SU-DHL-6 (cell line): ENCODE measurements around the gene CABP7.

ENCODE experiments used
- H2AFZ ChIP-seq: fragments of 200-600 bp; sonication (generic); 2 replicates; pipeline ENCODE4 v1.6.1; 2014; ENCODE audit warnings: low read depth, mild to moderate bottlenecking, moderate library complexity, mixed read lengths, antibody characterized with exemption, low read length; ENCODE audit not compliant: severe bottlenecking
- H3F3A ChIP-seq: fragments of 200-600 bp; shearing (Covaris generic); 2 replicates; pipeline ENCODE4 v1.6.0; 2016; ENCODE audit warnings: antibody characterized with exemption, mild to moderate bottlenecking; ENCODE audit not compliant: insufficient read depth
- H3K27ac ChIP-seq: fragments of 200-600 bp; sonication (generic); 2 replicates; pipeline ENCODE4 v1.5.1; 2016; ENCODE audit warnings: low read depth, mild to moderate bottlenecking, low read length, moderate library complexity, mixed read lengths
- H3K27me3 ChIP-seq: fragments of 200-600 bp; sonication (generic), shearing (Covaris generic); 2 replicates; pipeline ENCODE4 v1.6.0; 2014; ENCODE audit warnings: mild to moderate bottlenecking, low read length
- H3K36me3 ChIP-seq: fragments of 200-600 bp; sonication (generic); 2 replicates; pipeline ENCODE4 v1.6.1; 2014; ENCODE audit warnings: mild to moderate bottlenecking, low read length, mixed read lengths
- H3K4me2 ChIP-seq: fragments of 300-600, 200-600 bp; shearing (Covaris generic), sonication (generic); 2 replicates; pipeline ENCODE4 v1.6.0; 2014; ENCODE audit warnings: low read length, low read depth, mild to moderate bottlenecking; ENCODE audit not compliant: poor library complexity, severe bottlenecking
- H3K4me3 ChIP-seq: fragments of 200-600 bp; sonication (generic); 2 replicates; pipeline ENCODE4 v1.5.1; 2014; ENCODE audit warnings: antibody characterized with exemption, low read length, mild to moderate bottlenecking, mixed read lengths; ENCODE audit not compliant: insufficient read depth, poor library complexity, severe bottlenecking
- H3K79me2 ChIP-seq: fragments of 200-600 bp; sonication (generic); 2 replicates; pipeline ENCODE4 v1.6.1; 2014; ENCODE audit warnings: mild to moderate bottlenecking, low read length, moderate library complexity; ENCODE audit not compliant: insufficient read depth
- H3K9ac ChIP-seq: fragments of 200-600 bp; sonication (generic); 2 replicates; pipeline ENCODE4 v1.7.0; 2014; ENCODE audit warnings: mild to moderate bottlenecking, low read length
- H3K9me2 ChIP-seq: fragments of 200-600 bp; sonication (generic); replicated peaks from 2 replicates; pipeline ENCODE4 v1.6.1; 2014; ENCODE audit warnings: low read length; ENCODE audit not compliant: insufficient read depth
- H3K9me3 ChIP-seq: fragments of 200-600 bp; sonication (generic); 2 replicates; pipeline ENCODE4 v1.6.1; 2014; ENCODE audit warnings: low read length, mixed read lengths; ENCODE audit not compliant: insufficient read depth
- H4K20me1 ChIP-seq: fragments of 200-600 bp; sonication (generic); 2 replicates; pipeline ENCODE4 v1.6.1; 2014; ENCODE audit warnings: low read depth, mild to moderate bottlenecking, antibody characterized with exemption, low read length, moderate library complexity, mixed read lengths
- EZH2phosphoT487 ChIP-seq: fragments of 200-600 bp; sonication (generic), shearing (Covaris generic); conservative IDR thresholded peaks from 2 replicates; pipeline ENCODE4 v1.6.1; 2018; ENCODE audit warnings: mild to moderate bottlenecking, antibody characterized with exemption, low read length, moderate library complexity, mixed read lengths
- TF ChIP-seq, protein P1 (sequence below): fragments of 200-600 bp; sonication (generic); IDR thresholded peaks from one replicate; pipeline ENCODE4 v1.5.1; 2017; ENCODE audit warnings: antibody characterized with exemption, mild to moderate bottlenecking, low read length, moderate library complexity; ENCODE audit not compliant: insufficient read depth, poor library complexity, severe bottlenecking

The CABP7 gene

DNA sequence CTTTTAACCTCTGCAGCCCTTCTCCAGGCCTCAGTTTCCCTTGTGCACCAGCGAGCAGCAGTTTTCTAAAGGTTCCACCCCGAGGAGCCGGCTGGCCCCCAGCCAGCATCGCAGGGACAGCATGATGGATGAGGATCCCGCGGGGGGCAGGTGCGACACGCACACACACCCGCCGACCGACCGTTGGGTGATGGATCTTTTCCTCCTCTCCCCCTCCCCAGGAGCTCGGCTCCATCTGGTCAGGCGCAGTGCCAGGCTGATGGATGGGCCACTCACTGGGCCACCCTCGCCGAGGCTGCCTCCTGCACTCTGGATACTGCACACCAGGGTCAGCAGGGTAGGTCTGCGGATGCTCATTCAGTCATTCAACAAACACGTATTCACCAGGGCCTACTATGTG lies 12.8 kb upstream of the CABP7 start:
- Histone ChIP-seq H4K20me1 (no peaks in the 10 kb centered on the region), H3K27ac (no peak overlapping the region), H3K4me2 (no peak overlapping the region), H2AFZ (no peak overlapping the region), H3K79me2 (no peaks in the 10 kb centered on the region), H3K9me3 (no peaks in the 10 kb centered on the region), H3K36me3 (no peaks in the 10 kb centered on the region), H3K4me3 (no peak overlapping the region), H3F3A (no peaks in the 10 kb centered on the region), H3K27me3 (no peaks in the 10 kb centered on the region), H3K9me2 (no peaks in the 10 kb centered on the region), H3K9ac (no peak overlapping the region)
- no peak for TF ChIP-seq EZH2phosphoT487
- TF ChIP-seq, protein P1, sequence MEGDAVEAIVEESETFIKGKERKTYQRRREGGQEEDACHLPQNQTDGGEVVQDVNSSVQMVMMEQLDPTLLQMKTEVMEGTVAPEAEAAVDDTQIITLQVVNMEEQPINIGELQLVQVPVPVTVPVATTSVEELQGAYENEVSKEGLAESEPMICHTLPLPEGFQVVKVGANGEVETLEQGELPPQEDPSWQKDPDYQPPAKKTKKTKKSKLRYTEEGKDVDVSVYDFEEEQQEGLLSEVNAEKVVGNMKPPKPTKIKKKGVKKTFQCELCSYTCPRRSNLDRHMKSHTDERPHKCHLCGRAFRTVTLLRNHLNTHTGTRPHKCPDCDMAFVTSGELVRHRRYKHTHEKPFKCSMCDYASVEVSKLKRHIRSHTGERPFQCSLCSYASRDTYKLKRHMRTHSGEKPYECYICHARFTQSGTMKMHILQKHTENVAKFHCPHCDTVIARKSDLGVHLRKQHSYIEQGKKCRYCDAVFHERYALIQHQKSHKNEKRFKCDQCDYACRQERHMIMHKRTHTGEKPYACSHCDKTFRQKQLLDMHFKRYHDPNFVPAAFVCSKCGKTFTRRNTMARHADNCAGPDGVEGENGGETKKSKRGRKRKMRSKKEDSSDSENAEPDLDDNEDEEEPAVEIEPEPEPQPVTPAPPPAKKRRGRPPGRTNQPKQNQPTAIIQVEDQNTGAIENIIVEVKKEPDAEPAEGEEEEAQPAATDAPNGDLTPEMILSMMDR: no peak

GRCh38 chr22:29707471-29707870 lies 12.3 kb upstream of the CABP7 start:
- Histone ChIP-seq H3K79me2 (no peaks in the 10 kb centered on the region), H3K36me3 (no peaks in the 10 kb centered on the region), H3F3A (no peaks in the 10 kb centered on the region), H3K9me3 (no peaks in the 10 kb centered on the region), H3K9ac (no peak overlapping the region), H3K27ac (no peak overlapping the region), H3K4me2 (no peak overlapping the region), H3K27me3 (no peaks in the 10 kb centered on the region), H2AFZ (no peak overlapping the region), H3K4me3 (no peak overlapping the region), H4K20me1 (no peaks in the 10 kb centered on the region), H3K9me2 (no peaks in the 10 kb centered on the region)
- TF ChIP-seq, protein P1: no peak
- TF ChIP-seq EZH2phosphoT487: no peak

GRCh38 chr22:29710193-29710592 lies 9.6 kb upstream of the CABP7 start:
- TF ChIP-seq, protein P1: no peak
- TF ChIP-seq EZH2phosphoT487: no peak
- H3K27ac ChIP-seq: no peak overlapping the region
- no peaks in the 10 kb centered on the region for H3K9me2 ChIP-seq
- H2AFZ ChIP-seq: no peak overlapping the region
- H3K9ac ChIP-seq: no peak overlapping the region
- no peaks in the 10 kb centered on the region for H3K9me3 ChIP-seq
- H3K36me3 ChIP-seq: no peaks in the 10 kb centered on the region
- H3K4me2 ChIP-seq: no peak overlapping the region
- H3F3A ChIP-seq: no peaks in the 10 kb centered on the region
- no peaks in the 10 kb centered on the region for H4K20me1 ChIP-seq
- no peaks in the 10 kb centered on the region for H3K27me3 ChIP-seq
- no peak overlapping the region for H3K4me3 ChIP-seq
- H3K79me2 ChIP-seq: no peaks in the 10 kb centered on the region
